Lower lobe of right lung (tissue), 2 donors: ENCODE measurements around the gene MAPK11. TPM values are rescaled to one million over a fixed set of nuclear protein-coding genes. Genes with fewer than 3 reads are reported as not detected.
A peak's percentile ranks its signal among the peaks of the same experiment; 100 is the strongest.

ENCODE experiments used
- ATAC-seq, 2 donors: fragments of 200-7000 bp; cut with Tn5 transposase; one replicate each; pipeline ENCODE4 v1.9.1; 2020 to 2022; ENCODE audit warnings: mild to moderate bottlenecking in 2 of 2, moderate library complexity in 2 of 2
- DNase-seq: peaks from one replicate; pipeline ENCODE4 v3.0.0-alpha.2; 2020
- H3K27ac ChIP-seq: fragments of 200-600 bp; one replicate; pipeline ENCODE4 v1.8.0; 2022
- H3K27me3 ChIP-seq: fragments of 200-600 bp; one replicate; pipeline ENCODE4 v1.8.0; 2022; ENCODE audit warnings: low read depth
- H3K36me3 ChIP-seq: fragments of 200-600 bp; one replicate; pipeline ENCODE4 v1.8.0; 2022; ENCODE audit warnings: mild to moderate bottlenecking
- H3K4me1 ChIP-seq: fragments of 200-600 bp; one replicate; pipeline ENCODE4 v1.8.0; 2022
- H3K4me3 ChIP-seq: fragments of 200-600 bp; one replicate; pipeline ENCODE4 v1.8.0; 2022; ENCODE audit warnings: mild to moderate bottlenecking
- H3K9me3 ChIP-seq: fragments of 200-600 bp; one replicate; pipeline ENCODE4 v1.8.0; 2022
- CTCF ChIP-seq: fragments of 200-600 bp; IDR thresholded peaks from one replicate; pipeline ENCODE4 v1.8.0; 2022; ENCODE audit warnings: antibody characterized with exemption, mild to moderate bottlenecking
- intact Hi-C: fragments of 100-400 bp; cut with DNase I; formaldehyde crosslinking; loops from one replicate; pipeline ENCODE4 v1.11.0; 2022
- total RNA-seq: library from RNA; stranded (reverse); fragmentation: NEBNext Ultra II Directional; extraction: Animal tissue kit (Norgen Biotek cat#: 25700); gene quantifications from one replicate; pipeline ENCODE4 v1.2.1, GENCODE V29; 2021
- donor health status: DM: no; HTN: yes; CAD: no; lungs with severe emphysema.

MAPK11 gene
- total RNA-seq, 1 donor from 2014 or later, result 13.1 TPM

GRCh38 chr22:50310949-50311444 lies 40.8 kb upstream of the MAPK11 start:
- Histone ChIP-seq H3K27me3 (no peaks in the 10 kb centered on the region), H3K4me1 (peaks cover 51% of the 10 kb centered on the region), H3K27ac (peak overlapping the region; percentile 8), H3K36me3 (no peaks in the 10 kb centered on the region), H3K9me3 (no peaks in the 10 kb centered on the region), H3K4me3 (no peak overlapping the region)
- intact Hi-C loops, result no loop called here
- TF ChIP-seq CTCF, result no peak
- peak; percentile 45 for DNase-seq
- ATAC-seq, result no peak

GRCh38 chr22:50310031-50310722 lies 40.0 kb upstream of the MAPK11 start:
- ATAC-seq (peak; percentile 65), DNase-seq (peak; percentile 91)
- H3K27me3 ChIP-seq, result no peaks in the 10 kb centered on the region
- H3K27ac ChIP-seq, result peak overlapping the region; percentile 90
- H3K4me1 ChIP-seq, result peaks cover 56% of the 10 kb centered on the region
- H3K36me3 ChIP-seq, result no peaks in the 10 kb centered on the region
- intact Hi-C loops, result no loop called here
- H3K9me3 ChIP-seq, result no peaks in the 10 kb centered on the region
- no peak overlapping the region for H3K4me3 ChIP-seq
- no peak for TF ChIP-seq CTCF

GRCh38 chr22:50309601-50309991 lies 39.4 kb upstream of the MAPK11 start:
- intact Hi-C loops, result no loop called here
- Histone ChIP-seq H3K4me3 (no peak overlapping the region), H3K9me3 (no peaks in the 10 kb centered on the region), H3K27me3 (no peaks in the 10 kb centered on the region), H3K27ac (peak overlapping the region; percentile 90), H3K36me3 (no peaks in the 10 kb centered on the region), H3K4me1 (peaks cover 56% of the 10 kb centered on the region)
- ATAC-seq (no peak), DNase-seq (no peak)
- TF ChIP-seq CTCF, result no peak

- H3K27me3 ChIP-seq, result no peaks in the 10 kb centered on the region
- no peak for ATAC-seq
- H3K4me3 ChIP-seq, result no peak overlapping the region
- H3K27ac ChIP-seq, result peak overlapping the region; percentile 90
- H3K36me3 ChIP-seq, result no peaks in the 10 kb centered on the region
- peaks cover 56% of the 10 kb centered on the region for H3K4me1 ChIP-seq
- no peak for DNase-seq
- TF ChIP-seq CTCF, result no peak
- no peaks in the 10 kb centered on the region for H3K9me3 ChIP-seq
- intact Hi-C loops, result no loop called here
Measured at GRCh38 chr22:50308986-50309600, 38.9 kb upstream of the MAPK11 start.

GRCh38 chr22:50308597-50308935 lies 38.4 kb upstream of the MAPK11 start:
- no peaks in the 10 kb centered on the region for H3K27me3 ChIP-seq
- H3K4me1 ChIP-seq, result peaks cover 56% of the 10 kb centered on the region
- H3K36me3 ChIP-seq, result no peaks in the 10 kb centered on the region
- H3K4me3 ChIP-seq, result peak overlapping the region; percentile 27
- peak overlapping the region; percentile 90 for H3K27ac ChIP-seq
- intact Hi-C loops, result no loop called here
- ATAC-seq, result peak; percentile 17 to 44
- peak; percentile 86 for DNase-seq
- no peaks in the 10 kb centered on the region for H3K9me3 ChIP-seq
- no peak for TF ChIP-seq CTCF
